H9 (cell line): ENCODE results near the gene TFIP11. TPM values are rescaled to one million over a fixed set of nuclear protein-coding genes. Genes with fewer than 3 reads are reported as not detected.

ENCODE experiments used
- DNase-seq: peaks from one replicate; pipeline ENCODE4 v3.0.0-alpha.2; 2017
- H2AFZ ChIP-seq: one replicate; pipeline ENCODE4 v1.6.1; 2013; ENCODE audit warnings: mild to moderate bottlenecking, low read length, control low read depth, moderate library complexity
- H2AK5ac ChIP-seq: 2 replicates; pipeline ENCODE4 v1.6.1; 2013; ENCODE audit warnings: low read length, control low read depth, mixed read lengths; ENCODE audit not compliant: insufficient read length
- H2BK120ac ChIP-seq: one replicate; pipeline ENCODE4 v1.6.1; 2013; ENCODE audit warnings: low read depth, mild to moderate bottlenecking, low read length, control low read depth, inconsistent platforms; ENCODE audit not compliant: poor library complexity, severe bottlenecking
- H2BK12ac ChIP-seq: 2 replicates; pipeline ENCODE4 v1.6.1; 2013; ENCODE audit warnings: low read length, control low read depth, mixed read lengths, low read depth; ENCODE audit not compliant: insufficient read length
- H2BK15ac ChIP-seq: 2 replicates; pipeline ENCODE4 v1.6.1; 2013; ENCODE audit warnings: low read depth, low read length, control low read depth
- H2BK20ac ChIP-seq: one replicate; pipeline ENCODE4 v1.6.1; 2013; ENCODE audit warnings: low read depth, mild to moderate bottlenecking, low read length, control low read depth, inconsistent platforms; ENCODE audit not compliant: poor library complexity, severe bottlenecking
- H2BK5ac ChIP-seq: 2 replicates; pipeline ENCODE4 v1.6.1; 2013; ENCODE audit warnings: low read length, control low read depth, mixed read lengths; ENCODE audit not compliant: insufficient read length
- H3K14ac ChIP-seq: 2 replicates; pipeline ENCODE4 v1.6.1; 2013; ENCODE audit warnings: low read length, control low read depth; ENCODE audit not compliant: insufficient read depth
- H3K18ac ChIP-seq: 2 replicates; pipeline ENCODE4 v1.6.1; 2013; ENCODE audit warnings: low read depth, mild to moderate bottlenecking, mixed read lengths, low read length, control low read depth; ENCODE audit not compliant: insufficient read length
- H3K23ac ChIP-seq: 2 replicates; pipeline ENCODE4 v1.6.1; 2013; ENCODE audit warnings: low read length, control low read depth, mixed read lengths, low read depth; ENCODE audit not compliant: insufficient read length
- H3K23me2 ChIP-seq: 2 replicates; pipeline ENCODE4 v1.6.1; 2013; ENCODE audit warnings: low read depth, mild to moderate bottlenecking, mixed read lengths, low read length, control low read depth; ENCODE audit not compliant: insufficient read length, poor library complexity, severe bottlenecking
- H3K27ac ChIP-seq: 2 replicates; pipeline ENCODE4 v1.5.1; 2013; ENCODE audit warnings: low read length, control low read depth, mixed read lengths, low read depth; ENCODE audit not compliant: insufficient read length
- H3K27me3 ChIP-seq: 2 replicates; pipeline ENCODE4 v1.6.1; 2013; ENCODE audit warnings: low read length, control low read depth, inconsistent platforms; ENCODE audit not compliant: insufficient read depth
- H3K4ac ChIP-seq: 2 replicates; pipeline ENCODE4 v1.6.1; 2013; ENCODE audit warnings: low read depth, mild to moderate bottlenecking, control low read depth, inconsistent platforms, low read length, moderate library complexity
- H3K4me1 ChIP-seq: 2 replicates; pipeline ENCODE4 v1.6.1; 2013; ENCODE audit warnings: low read length, control low read depth, inconsistent platforms; ENCODE audit not compliant: insufficient read depth
- H3K4me2 ChIP-seq: 2 replicates; pipeline ENCODE4 v1.6.1; 2013; ENCODE audit warnings: low read length, control low read depth, mixed read lengths; ENCODE audit not compliant: insufficient read length, insufficient read depth
- H3K56ac ChIP-seq: 2 replicates; pipeline ENCODE4 v1.6.1; 2013; ENCODE audit warnings: low read depth, mild to moderate bottlenecking, mixed read lengths, low read length, control low read depth; ENCODE audit not compliant: insufficient read length
- H3K79me1 ChIP-seq: 2 replicates; pipeline ENCODE4 v1.6.1; 2013; ENCODE audit warnings: low read depth, mild to moderate bottlenecking, moderate library complexity, low read length, control low read depth, inconsistent platforms; ENCODE audit not compliant: insufficient read depth, poor library complexity, severe bottlenecking
- H3K79me2 ChIP-seq: 2 replicates; pipeline ENCODE4 v1.6.1; 2013; ENCODE audit warnings: low read length, control low read depth, inconsistent platforms; ENCODE audit not compliant: insufficient read depth
- H3K9ac ChIP-seq: 2 replicates; pipeline ENCODE4 v1.6.1; 2013; ENCODE audit warnings: low read length, control low read depth, mixed read lengths; ENCODE audit not compliant: insufficient read length; ENCODE audit errors: extremely low read depth
- H3K9me3 ChIP-seq: one replicate; pipeline ENCODE4 v1.6.1; 2013; ENCODE audit warnings: low read depth, low read length, inconsistent platforms; ENCODE audit not compliant: control insufficient read depth
- H3T11ph ChIP-seq: one replicate; pipeline ENCODE4 v1.6.1; 2013; ENCODE audit warnings: mild to moderate bottlenecking, low read length, control low read depth, inconsistent platforms
- H4K20me1 ChIP-seq: one replicate; pipeline ENCODE4 v1.6.1; 2013; ENCODE audit not compliant: control insufficient read depth, insufficient read length, insufficient read depth
- H4K5ac ChIP-seq: 2 replicates; pipeline ENCODE4 v1.6.1; 2013; ENCODE audit warnings: low read depth, mild to moderate bottlenecking, mixed read lengths, low read length, control low read depth; ENCODE audit not compliant: insufficient read length
- H4K8ac ChIP-seq: replicated peaks from 2 replicates; pipeline ENCODE4 v1.6.1; 2013; ENCODE audit warnings: low read length, control low read depth, mixed read lengths, low read depth; ENCODE audit not compliant: insufficient read length
- H4K91ac ChIP-seq: 2 replicates; pipeline ENCODE4 v1.6.1; 2013; ENCODE audit warnings: low read depth, mild to moderate bottlenecking, moderate library complexity, mixed read lengths, low read length, control low read depth; ENCODE audit not compliant: insufficient read length
- H3K27ac Mint-ChIP-seq, 3 experiments: 2 replicates in 2 of 3; 3 replicates in 1 of 3; pipeline ENCODE4 v1.8.0; 2020 to 2021; ENCODE audit warnings: mixed read lengths in 3 of 3, mild to moderate bottlenecking in 1 of 3, moderate library complexity in 1 of 3
- H3K27me3 Mint-ChIP-seq: 2 replicates; pipeline ENCODE4 v1.8.0; 2021; ENCODE audit warnings: low read depth, mild to moderate bottlenecking, moderate library complexity, mixed read lengths
- H3K36me3 Mint-ChIP-seq, 3 experiments: 2 replicates in 2 of 3; 3 replicates in 1 of 3; pipeline ENCODE4 v1.8.0; 2020 to 2021; ENCODE audit warnings: low read depth in 3 of 3, mixed read lengths in 3 of 3; ENCODE audit not compliant: insufficient read depth in 1 of 3
- H3K4me1 Mint-ChIP-seq, 2 experiments: 2 replicates each; pipeline ENCODE4 v1.8.0; 2020; ENCODE audit warnings: mixed read lengths in 2 of 2
- H3K4me3 Mint-ChIP-seq, 2 experiments: 2 replicates in 1 of 2; 3 replicates in 1 of 2; pipeline ENCODE4 v1.8.0; 2020 to 2021; ENCODE audit warnings: mild to moderate bottlenecking in 2 of 2, mixed read lengths in 2 of 2, moderate library complexity in 1 of 2
- H3K9me3 Mint-ChIP-seq, 2 experiments: 2 replicates in 1 of 2; 3 replicates in 1 of 2; pipeline ENCODE4 v1.8.0; 2020; ENCODE audit warnings: mild to moderate bottlenecking in 2 of 2, mixed read lengths in 2 of 2, moderate library complexity in 1 of 2
- WGBS: extraction: QIAGEN DNeasy Blood & Tissue Kit; methylation state at CpG from one replicate; pipeline ENCODE4 v1.1.7; 2013; ENCODE audit warnings: missing lambda C conversion rate, low lambda C conversion rate, mixed read lengths; ENCODE audit not compliant: insufficient read length; ENCODE audit errors: extremely low coverage; 5-methylcytosine and 5-hydroxymethylcytosine counted together
- total RNA-seq: library from RNA; stranded (reverse); gene quantifications from 2 replicates; pipeline ENCODE4 v1.2.1, GENCODE V29; 2021
- TF ChIP-seq, protein P1 (sequence below): fragments of 200-600 bp; sonication (generic); conservative IDR thresholded peaks from 3 replicates; pipeline ENCODE4 v1.8.0; 2021; ENCODE audit warnings: antibody characterized with exemption, mild to moderate bottlenecking

TFIP11 gene
- total RNA-seq, 1 experiment from 2014 or later: 36.4 TPM

- Mint-ChIP-seq H3K4me3 (no peak overlapping the region), H3K9me3 (no peaks in the 10 kb centered on the region), H3K27ac (no peak overlapping the region; a peak in 1 of 7 replicates), H3K4me1 (peaks cover 13 to 17% of the 10 kb centered on the region in 2 experiments), H3K36me3 (peaks cover 0 to 3% (median 0%) of the 10 kb centered on the region in 3 experiments; a peak in 1 of 7 replicates), H3K27me3 (no peaks in the 10 kb centered on the region)
- H4K5ac ChIP-seq: no peak overlapping the region
- no peak overlapping the region for H3K18ac ChIP-seq
- no peaks in the 10 kb centered on the region for H3K9me3 ChIP-seq
- no peak overlapping the region for H4K91ac ChIP-seq
- H2AFZ ChIP-seq: no peak overlapping the region
- DNase-seq: no peak
- no peak overlapping the region for H2BK5ac ChIP-seq
- no peak overlapping the region for H3K4me2 ChIP-seq
- no peak overlapping the region for H3K9ac ChIP-seq
- H3K14ac ChIP-seq: no peak overlapping the region
- no CpG with 5 or more reads among the region's 1 CpG for WGBS
- peaks cover 9% of the 10 kb centered on the region for H3K23me2 ChIP-seq
- H4K20me1 ChIP-seq: no peaks in the 10 kb centered on the region
- H4K8ac ChIP-seq: no peak overlapping the region
- H2BK120ac ChIP-seq: no peak overlapping the region
- no peak overlapping the region for H2BK15ac ChIP-seq
- H3K79me2 ChIP-seq: peaks cover 1% of the 10 kb centered on the region
- peaks cover 1% of the 10 kb centered on the region for H3K4me1 ChIP-seq
- no peak overlapping the region for H3K23ac ChIP-seq
- no peaks in the 10 kb centered on the region for H3K27me3 ChIP-seq
- no peak overlapping the region for H2BK12ac ChIP-seq
- H3K27ac ChIP-seq: no peak overlapping the region
- no peak overlapping the region for H3K4ac ChIP-seq
- no peak overlapping the region for H2AK5ac ChIP-seq
- TF ChIP-seq, protein P1, sequence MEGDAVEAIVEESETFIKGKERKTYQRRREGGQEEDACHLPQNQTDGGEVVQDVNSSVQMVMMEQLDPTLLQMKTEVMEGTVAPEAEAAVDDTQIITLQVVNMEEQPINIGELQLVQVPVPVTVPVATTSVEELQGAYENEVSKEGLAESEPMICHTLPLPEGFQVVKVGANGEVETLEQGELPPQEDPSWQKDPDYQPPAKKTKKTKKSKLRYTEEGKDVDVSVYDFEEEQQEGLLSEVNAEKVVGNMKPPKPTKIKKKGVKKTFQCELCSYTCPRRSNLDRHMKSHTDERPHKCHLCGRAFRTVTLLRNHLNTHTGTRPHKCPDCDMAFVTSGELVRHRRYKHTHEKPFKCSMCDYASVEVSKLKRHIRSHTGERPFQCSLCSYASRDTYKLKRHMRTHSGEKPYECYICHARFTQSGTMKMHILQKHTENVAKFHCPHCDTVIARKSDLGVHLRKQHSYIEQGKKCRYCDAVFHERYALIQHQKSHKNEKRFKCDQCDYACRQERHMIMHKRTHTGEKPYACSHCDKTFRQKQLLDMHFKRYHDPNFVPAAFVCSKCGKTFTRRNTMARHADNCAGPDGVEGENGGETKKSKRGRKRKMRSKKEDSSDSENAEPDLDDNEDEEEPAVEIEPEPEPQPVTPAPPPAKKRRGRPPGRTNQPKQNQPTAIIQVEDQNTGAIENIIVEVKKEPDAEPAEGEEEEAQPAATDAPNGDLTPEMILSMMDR: no peak
- no peak overlapping the region for H3T11ph ChIP-seq
- H3K56ac ChIP-seq: no peak overlapping the region
- no peak overlapping the region for H2BK20ac ChIP-seq
- no peaks in the 10 kb centered on the region for H3K79me1 ChIP-seq
Measured at GRCh38 chr22:26516503-26516902, 4.2 kb upstream of the TFIP11 start.
